LoVo (cell line): Measurements from ENCODE around the gene FLT1.

Experiments
- DNase-seq: peaks from one replicate; pipeline ENCODE4 v3.0.0-alpha.2; 2016; ENCODE audit warnings: low spot score

Gene FLT1

DNA sequence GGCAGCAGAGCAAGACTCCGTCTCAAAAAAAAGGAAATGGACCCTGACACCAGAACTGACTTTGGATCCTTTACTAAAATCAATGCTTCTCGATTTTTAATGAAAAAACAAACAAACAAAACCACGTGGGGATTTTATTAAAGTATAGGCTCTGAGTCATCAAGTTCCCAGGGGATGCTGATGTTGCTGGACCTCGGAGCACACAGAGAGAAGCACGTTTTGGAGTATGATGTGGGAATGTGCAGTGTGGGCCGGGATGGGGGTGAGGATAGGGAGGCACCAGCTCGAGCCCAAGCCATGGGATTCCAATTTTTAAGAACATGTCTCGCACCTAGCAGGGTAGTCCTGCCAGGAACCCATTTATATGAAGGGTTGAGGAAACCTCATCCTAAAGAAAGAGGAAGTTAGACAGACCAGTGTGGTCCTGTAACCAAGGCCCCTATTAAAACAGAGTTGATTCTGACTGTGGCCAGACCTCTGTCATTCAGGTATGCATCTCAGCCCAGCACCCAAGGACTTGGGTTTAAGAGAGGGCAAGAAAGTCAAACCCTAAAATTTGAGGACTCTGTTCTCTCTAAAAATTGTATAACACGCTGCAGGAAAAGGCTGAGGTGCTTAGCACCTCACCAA lies 6.4 kb downstream of the FLT1 start:
- no peak for DNase-seq

DNA sequence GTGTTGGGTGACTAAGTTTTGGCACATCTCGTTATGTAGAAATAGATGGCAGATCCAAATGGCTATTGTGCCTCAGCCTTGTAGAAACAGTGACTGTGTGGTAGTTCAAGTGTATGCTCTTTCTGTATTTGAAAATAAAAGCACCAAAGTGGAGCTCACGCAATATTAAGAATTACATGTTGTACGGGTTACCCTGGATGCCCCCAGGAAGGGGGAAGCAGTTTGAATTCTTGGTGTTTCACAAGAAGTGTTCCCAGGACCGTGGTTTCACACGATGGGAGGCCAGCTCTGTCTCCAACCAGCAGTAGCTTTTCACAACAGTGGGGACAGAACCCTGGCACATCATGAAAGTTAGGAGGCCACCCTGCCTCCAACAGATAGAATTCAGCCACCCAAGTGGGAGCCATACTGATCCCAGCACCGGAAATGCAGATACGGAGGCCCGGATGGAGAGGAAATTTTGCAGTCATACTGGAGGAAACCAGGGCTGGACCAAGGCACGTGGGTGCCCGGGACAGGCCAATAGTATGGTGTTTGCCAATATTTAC lies 8.9 kb downstream of the FLT1 start:
- DNase-seq: no peak

GRCh38 chr13:28485551-28485950 lies 9.4 kb downstream of the FLT1 start:
- no peak for DNase-seq

- no peak for DNase-seq
These were observed 9.8 kb downstream of the FLT1 start for GRCh38 chr13:28485097-28485496.

DNA sequence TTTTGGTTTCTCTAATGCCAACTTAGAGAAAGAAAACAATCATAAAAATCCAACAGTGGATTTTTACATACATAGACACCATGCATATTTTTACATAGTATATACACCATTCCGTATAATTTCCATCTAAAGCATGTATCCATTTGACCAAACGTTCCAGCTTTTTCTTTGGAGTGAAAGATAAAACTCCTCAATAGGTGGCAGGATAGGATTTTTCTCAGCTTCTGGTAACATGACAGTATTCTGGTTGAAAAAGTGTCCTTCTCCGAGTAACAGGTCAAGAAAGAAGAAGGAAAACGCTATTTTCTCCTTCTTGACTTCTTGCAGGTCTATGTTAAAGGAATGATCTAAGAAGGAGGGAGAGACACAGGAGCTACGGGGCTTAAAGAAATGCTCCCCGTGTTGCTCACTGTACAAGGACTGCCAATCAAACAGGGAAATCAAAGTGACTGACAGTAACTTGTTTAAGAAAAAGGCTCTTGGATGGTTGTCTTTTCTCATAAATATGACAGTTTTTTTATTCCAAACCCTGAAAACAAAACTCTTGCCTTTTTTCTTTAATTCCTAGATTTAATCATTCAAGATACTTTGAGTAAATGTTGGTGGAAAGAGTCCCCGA lies 11.5 kb downstream of the FLT1 start:
- DNase-seq: no peak

GRCh38 chr13:28479005-28479404 lies 15.9 kb downstream of the FLT1 start:
- DNase-seq: no peak

DNA sequence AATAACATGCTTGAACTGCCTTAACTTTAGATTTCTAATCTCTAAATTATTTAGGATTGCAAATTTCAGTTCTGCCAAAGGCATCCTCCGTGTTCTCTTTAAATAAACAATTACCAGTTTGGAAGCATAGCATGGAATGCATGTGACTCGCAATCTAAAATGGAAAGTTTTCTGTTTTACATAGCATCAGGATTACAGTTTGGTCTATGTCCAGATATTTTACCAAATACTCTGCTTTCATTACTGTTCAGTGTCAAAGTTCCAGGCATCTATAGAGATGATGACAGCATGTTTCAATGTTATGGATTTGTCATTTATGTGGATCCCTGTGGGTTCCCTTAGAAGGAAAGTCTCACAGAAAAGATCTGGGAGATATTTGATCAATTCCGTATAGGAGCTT lies 16.8 kb downstream of the FLT1 start:
- no peak for DNase-seq

DNA sequence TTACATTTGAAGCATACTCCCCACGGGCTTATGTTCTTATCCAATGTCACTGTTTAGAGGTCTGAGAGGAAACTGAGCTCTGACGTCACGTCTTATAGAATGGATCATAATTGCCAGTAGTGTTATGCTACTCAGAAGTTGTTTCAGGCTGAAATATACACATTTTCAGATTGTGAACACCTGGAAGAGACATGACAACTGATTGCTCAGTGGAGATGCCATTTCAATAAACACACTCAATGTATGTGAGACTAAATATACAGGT lies 17.3 kb downstream of the FLT1 start:
- no peak for DNase-seq

DNA sequence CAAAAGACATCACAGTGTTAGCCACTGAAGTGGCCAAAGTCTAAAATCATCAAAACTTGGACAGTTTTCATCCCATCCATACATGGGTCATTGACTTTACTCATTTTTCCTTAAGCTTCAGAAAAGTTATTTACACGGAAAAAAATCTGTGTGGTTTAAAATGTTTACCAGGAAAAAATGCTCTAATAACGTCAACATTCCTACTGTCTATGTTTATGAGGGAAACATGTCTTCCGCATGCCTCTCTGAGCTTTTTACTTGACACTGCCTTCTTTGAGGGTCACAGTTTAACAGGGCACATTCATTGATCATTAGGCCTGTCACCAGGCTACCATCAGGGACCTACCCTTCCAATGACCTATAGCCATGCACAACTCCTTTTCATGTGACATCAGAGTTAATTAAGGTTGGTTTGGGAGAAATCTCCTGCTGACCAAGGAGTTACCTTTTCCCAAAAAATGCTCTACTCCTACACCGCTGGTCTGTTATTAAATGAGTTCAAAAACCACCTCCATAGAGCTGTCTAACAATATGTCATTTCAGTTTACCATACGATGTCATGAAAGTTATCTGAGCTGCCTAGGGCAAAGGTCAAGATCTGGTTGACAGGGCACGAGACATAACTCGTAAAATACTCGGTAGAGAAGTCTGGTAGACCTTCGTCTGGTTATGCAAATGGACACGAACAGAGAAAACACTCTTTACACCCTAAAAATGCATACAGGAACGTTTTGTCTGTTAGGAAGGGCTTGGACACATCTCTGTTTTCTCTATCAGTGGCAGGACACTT lies 17.8 kb downstream of the FLT1 start:
- peak; percentile 42 for DNase-seq

- peak; percentile 78 for DNase-seq
These were observed 18.8 kb downstream of the FLT1 start for GRCh38 chr13:28475916-28476725.

- no peak for DNase-seq
These were observed 20.3 kb downstream of the FLT1 start for GRCh38 chr13:28474491-28475134.

GRCh38 chr13:28473044-28473443 lies 21.9 kb downstream of the FLT1 start:
- no peak for DNase-seq

DNA sequence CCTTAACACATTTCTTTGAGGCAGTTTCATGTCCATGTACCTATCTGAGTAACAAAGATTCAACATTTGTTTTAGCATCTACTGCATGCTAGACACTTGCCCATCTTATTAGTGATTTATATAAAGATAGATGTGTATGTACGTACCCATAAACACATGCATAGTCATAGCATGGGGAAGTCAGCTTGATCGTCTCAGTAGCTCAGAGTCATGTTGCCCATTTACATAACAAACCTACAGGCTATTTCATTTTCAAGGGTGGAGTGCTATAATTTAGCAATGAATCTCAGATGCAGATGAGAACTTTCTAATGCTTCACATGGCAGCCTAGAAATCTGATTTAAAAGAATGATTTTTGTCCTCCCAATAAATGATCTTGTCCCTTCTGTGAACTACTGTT lies 23.5 kb downstream of the FLT1 start:
- no peak for DNase-seq

DNA sequence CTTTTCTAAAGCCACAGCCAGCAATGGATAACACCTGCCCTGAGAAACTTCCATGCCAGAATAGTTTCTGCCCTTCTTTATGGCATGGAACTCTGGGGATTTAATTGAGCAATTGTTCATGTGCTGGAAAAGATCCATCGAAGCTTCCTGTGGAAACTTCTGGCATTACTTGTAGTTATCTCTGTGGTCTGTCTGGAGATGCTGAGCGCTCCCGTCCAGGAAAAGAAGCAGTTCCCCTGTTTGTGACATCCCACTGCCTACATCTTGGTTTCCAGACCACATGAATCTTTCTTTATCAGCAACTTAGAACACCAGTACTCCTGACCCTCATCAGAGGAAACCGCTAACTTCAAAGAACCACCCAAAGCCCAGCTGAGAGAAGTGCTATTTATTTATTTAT lies 24.6 kb downstream of the FLT1 start:
- no peak for DNase-seq

- DNase-seq: no peak
These were observed 25.6 kb downstream of the FLT1 start for GRCh38 chr13:28469316-28469715.

DNA sequence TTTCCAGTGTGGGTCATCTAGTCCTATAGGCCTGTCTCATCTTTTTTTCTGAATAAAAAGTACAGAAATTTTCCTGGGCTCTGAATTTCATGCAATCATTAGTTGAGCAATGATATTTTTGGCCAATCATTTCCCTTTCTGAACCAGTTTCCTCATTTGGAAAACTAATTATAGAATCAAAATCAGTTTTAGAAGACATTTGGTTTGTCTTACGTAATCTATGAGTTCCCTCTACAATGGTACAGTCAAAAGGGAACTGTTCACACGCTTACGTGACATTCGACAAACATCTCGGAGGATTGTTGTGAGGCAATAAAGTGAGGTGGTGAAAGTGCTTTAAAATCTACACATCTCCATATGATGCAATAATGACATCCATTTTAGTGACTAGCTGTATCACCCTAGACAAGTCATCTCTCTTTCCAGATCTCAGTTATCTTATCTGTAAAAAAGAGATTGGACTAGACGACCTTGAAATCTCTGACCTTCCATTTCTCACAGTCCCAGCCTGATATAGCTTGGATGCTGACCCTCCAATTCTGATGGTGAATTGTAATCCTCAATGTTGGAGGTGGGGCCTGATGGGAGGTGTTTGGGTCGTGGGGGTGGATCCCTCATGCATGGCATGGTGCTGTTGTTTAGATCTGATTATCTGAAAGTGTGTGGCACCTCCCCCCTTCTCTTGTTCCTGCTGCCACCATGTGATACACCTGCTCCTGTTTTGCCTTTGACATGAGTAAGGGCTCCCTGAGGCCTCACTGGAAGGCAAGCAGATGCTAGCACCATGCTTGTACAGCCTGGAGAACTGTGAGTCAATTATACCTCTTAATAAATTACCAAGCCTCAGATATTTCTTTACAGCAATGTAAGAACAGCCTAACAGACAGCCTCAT lies 26.7 kb downstream of the FLT1 start:
- DNase-seq: no peak

DNA sequence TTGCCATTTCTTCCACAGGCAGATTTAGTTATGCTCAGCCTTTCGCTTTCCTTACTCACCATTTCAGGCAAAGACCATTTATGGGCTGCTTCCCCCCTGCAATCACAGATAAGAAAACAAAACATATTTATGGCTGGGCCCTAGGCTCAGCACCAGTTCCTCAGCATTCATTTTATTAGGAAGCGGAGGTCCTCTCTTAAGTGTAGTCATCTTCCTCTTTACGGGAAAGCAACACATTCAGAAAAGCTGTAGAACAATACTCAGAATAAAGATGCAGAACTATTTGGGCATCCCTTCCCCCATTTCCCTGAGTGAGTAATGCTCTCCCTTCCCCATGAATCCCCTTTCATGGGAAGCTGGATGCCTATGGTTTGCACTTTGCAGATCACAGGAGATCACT lies 27.9 kb downstream of the FLT1 start:
- peak; percentile 11 for DNase-seq

- DNase-seq: peak; percentile 71
These were observed 28.8 kb downstream of the FLT1 start for GRCh38 chr13:28466151-28466550.

- no peak for DNase-seq
These were observed 30.0 kb downstream of the FLT1 start for GRCh38 chr13:28464861-28465460.

DNA sequence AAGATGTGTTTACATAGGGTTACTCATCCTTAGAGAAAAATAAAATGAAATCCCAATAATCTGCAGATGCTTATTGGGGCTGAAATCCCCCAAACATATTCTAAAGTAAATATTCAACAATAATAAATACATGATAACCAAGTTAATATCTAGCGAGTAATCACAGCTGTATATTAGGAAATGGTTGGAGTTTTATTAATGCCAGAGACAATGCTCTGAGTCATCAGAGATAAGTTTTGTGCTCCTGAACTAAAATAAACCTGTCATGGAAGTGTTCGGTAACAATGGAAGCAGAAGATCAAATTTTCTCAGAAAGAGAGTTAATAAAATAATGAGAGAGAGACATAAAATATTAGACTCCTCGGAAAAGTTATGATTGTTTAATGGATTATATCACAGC lies 31.4 kb downstream of the FLT1 start:
- no peak for DNase-seq

- DNase-seq: no peak
These were observed 35.0 kb downstream of the FLT1 start for GRCh38 chr13:28459911-28460310.
